Smooth muscle cell of bladder (primary cell): Measurements from ENCODE around the gene SMR3A. TPM values are rescaled to one million over a fixed set of nuclear protein-coding genes. Genes with fewer than 3 reads are reported as not detected.

Experiments
- total RNA-seq: library from RNA; depleted of rRNA; stranded (reverse); fragments of >200 nt; gene quantifications from 2 replicates; pipeline ENCODE4 v1.2.3, GENCODE V29; 2014

SMR3A gene
- not detected in 2 replicates for total RNA-seq

DNA sequence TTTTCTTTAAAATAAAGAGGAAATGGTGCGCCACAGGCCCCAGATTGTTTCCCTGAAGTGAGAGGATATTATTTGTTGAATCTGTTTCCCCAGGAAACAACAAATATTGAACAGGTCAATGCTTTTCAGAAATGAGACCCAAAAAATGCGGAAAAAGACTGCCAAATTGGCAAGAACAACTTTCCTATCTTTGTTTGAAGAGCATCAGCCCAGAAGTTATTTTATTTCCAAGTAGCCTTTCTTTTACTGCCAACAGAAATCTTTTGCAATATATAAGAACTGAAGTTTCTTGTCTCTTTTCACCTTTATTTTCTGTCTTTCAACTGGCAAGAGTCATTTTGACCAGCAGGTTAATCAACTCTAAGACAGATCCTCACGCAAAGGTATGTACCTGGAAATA lies at the start of gene SMR3A:
Gene SMR3A, plus strand, starts transcription at position 301 of the 400 bp plus-strand sequence. CDS start 1,356 bp downstream, outside the sequence.

DNA sequence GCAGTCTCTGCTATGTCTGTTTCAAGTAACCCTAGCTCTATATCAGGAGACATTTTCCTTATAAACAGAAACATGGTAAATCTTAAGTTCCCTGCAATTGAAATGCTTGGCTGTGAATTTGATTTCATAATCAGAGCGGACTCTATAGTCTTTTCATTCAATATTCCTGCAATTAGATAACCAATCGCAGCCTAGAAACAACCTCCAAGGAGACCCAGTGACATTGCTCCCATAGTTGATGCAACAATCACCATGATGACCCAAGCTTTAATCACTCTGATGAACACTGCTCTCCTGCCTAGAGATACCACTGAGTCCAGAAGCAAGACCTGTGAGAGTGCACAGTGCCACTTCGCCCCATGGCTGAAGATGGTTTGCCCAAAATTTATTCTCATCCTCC lies 25.9 kb upstream of the SMR3A start, which contains the start of gene CABS1:
Gene CABS1, plus strand, starts transcription at position 301 of the 400 bp plus-strand sequence. Its CDS starts 59 bp downstream, at position 360.

DNA sequence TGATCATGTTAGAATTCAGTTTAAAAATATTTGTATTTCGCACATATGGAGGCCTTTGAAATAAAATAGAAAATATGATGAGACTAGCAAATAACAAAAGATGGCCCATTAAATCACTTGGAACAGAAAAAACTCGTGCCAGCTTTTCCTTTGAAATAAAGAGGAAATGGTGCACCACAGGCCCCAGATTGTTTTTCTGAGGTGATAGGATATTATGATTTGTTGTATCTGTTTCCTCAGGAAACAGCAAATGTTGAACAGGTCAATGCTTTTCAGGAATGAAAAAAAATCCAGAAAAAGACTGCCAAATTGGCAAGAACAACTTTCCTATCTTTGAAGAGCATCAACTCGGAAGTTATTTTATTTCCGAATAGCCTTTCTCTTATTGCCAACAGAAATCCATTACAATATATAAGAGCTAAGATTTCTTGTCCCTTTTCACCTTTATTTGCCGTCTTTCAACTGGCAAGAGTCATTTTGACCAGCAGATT lies 22.2 kb downstream of the SMR3A start, which contains the start of gene SMR3B:
Gene SMR3B, plus strand, starts transcription at position 441 of the 491 bp plus-strand sequence. CDS start 1,380 bp downstream, outside the sequence.

DNA sequence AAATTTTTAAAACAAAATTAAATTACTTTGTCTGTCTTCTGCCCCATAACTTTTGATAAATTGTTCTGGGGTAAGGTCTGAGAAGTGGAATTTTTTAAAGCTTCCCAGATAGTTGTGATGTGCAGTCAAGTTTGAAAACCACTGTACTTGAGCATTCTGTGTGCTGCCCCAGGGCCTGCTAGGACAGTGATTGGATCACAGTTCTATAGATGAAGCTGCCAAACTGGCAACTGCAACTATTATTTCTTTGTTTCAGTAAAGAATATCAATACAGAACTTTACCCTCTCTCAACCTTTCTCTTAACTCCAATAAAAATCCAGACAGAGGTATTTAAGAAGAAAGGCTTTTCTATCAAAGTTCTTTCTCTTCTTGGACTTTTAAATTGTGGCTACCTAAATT lies 37.0 kb downstream of the SMR3A start, which contains the start of gene OPRPN:
Gene OPRPN, plus strand, starts transcription at position 361 of the 400 bp plus-strand sequence. CDS start 1,346 bp downstream, outside the sequence.

Other genes starting within 250 kb of the SMR3A start
- not detected in 2 replicates for gene PRR27, start 206.5 kb upstream of the SMR3A start, total RNA-seq
- not detected in 2 replicates for gene ODAM, start 165.0 kb upstream of the SMR3A start, total RNA-seq
- not detected in 2 replicates for gene FDCSP, start 134.6 kb upstream of the SMR3A start, total RNA-seq
- not detected in 2 replicates for gene CSN3, start 118.2 kb upstream of the SMR3A start, total RNA-seq
- gene CABS1, start 25.8 kb upstream of the SMR3A start, total RNA-seq, result not detected in 2 replicates
- gene SMR3B, start 22.4 kb downstream of the SMR3A start, total RNA-seq, result not detected in 2 replicates
- not detected in 2 replicates for gene OPRPN, start 37.2 kb downstream of the SMR3A start, total RNA-seq
- gene MUC7, start 111.4 kb downstream of the SMR3A start, total RNA-seq, result not detected in 2 replicates
- not detected in 2 replicates for gene AMTN, start 157.8 kb downstream of the SMR3A start, total RNA-seq
- not detected in 2 replicates for gene AMBN, start 231.5 kb downstream of the SMR3A start, total RNA-seq